Left forelimb (tissue), 1 donor: ENCODE data around the gene PRKN.

ENCODE experiments used
- DNase-seq: peaks from one replicate; pipeline ENCODE4 v3.0.0-alpha.2; 2018; ENCODE audit warnings: low spot score

Gene PRKN

GRCh38 chr6:162053084-162053483, 674.5 kb downstream of the PRKN start:
- DNase-seq: no peak

- no peak for DNase-seq
Measured at GRCh38 chr6:162050579-162050978, 677.0 kb downstream of the PRKN start.

GRCh38 chr6:162046324-162046723, 681.2 kb downstream of the PRKN start:
- DNase-seq: no peak

- no peak for DNase-seq
Measured at GRCh38 chr6:162032620-162033019, 694.9 kb downstream of the PRKN start.

GRCh38 chr6:162029873-162030576, 697.5 kb downstream of the PRKN start:
- no peak for DNase-seq

- DNase-seq: no peak
Measured at GRCh38 chr6:162026843-162027242, 700.7 kb downstream of the PRKN start.

GRCh38 chr6:162026031-162026430, 701.5 kb downstream of the PRKN start:
- no peak for DNase-seq

GRCh38 chr6:162019349-162019748, 708.2 kb downstream of the PRKN start:
- DNase-seq: no peak

- DNase-seq: no peak
Measured at GRCh38 chr6:162017536-162017935, 710.0 kb downstream of the PRKN start.

- DNase-seq: no peak
Measured at GRCh38 chr6:162014069-162014811, 713.3 kb downstream of the PRKN start.

- no peak for DNase-seq
Measured at GRCh38 chr6:162005372-162005771, 722.2 kb downstream of the PRKN start.

GRCh38 chr6:161996783-161997182, 730.8 kb downstream of the PRKN start:
- DNase-seq: no peak

GRCh38 chr6:161985876-161986423, 741.6 kb downstream of the PRKN start:
- DNase-seq: no peak

- no peak for DNase-seq
Measured at GRCh38 chr6:161984713-161985112, 742.9 kb downstream of the PRKN start.

- DNase-seq: no peak
Measured at GRCh38 chr6:161976553-161976952, 751.0 kb downstream of the PRKN start.

- no peak for DNase-seq
Measured at GRCh38 chr6:161973064-161973463, 754.5 kb downstream of the PRKN start.

- DNase-seq: no peak
Measured at GRCh38 chr6:161971043-161971442, 756.5 kb downstream of the PRKN start.

GRCh38 chr6:161963634-161964234, 763.8 kb downstream of the PRKN start:
- no peak for DNase-seq

- DNase-seq: no peak
Measured at GRCh38 chr6:161963181-161963580, 764.4 kb downstream of the PRKN start.

- no peak for DNase-seq
Measured at GRCh38 chr6:161961796-161962195, 765.8 kb downstream of the PRKN start.

GRCh38 chr6:161961046-161961445, 766.5 kb downstream of the PRKN start:
- DNase-seq: no peak

GRCh38 chr6:161959072-161959471, 768.5 kb downstream of the PRKN start:
- DNase-seq: no peak

GRCh38 chr6:161956082-161956481, 771.5 kb downstream of the PRKN start:
- DNase-seq: no peak
